ENCODE data around the gene FAM83F.

The FAM83F gene

DNA sequence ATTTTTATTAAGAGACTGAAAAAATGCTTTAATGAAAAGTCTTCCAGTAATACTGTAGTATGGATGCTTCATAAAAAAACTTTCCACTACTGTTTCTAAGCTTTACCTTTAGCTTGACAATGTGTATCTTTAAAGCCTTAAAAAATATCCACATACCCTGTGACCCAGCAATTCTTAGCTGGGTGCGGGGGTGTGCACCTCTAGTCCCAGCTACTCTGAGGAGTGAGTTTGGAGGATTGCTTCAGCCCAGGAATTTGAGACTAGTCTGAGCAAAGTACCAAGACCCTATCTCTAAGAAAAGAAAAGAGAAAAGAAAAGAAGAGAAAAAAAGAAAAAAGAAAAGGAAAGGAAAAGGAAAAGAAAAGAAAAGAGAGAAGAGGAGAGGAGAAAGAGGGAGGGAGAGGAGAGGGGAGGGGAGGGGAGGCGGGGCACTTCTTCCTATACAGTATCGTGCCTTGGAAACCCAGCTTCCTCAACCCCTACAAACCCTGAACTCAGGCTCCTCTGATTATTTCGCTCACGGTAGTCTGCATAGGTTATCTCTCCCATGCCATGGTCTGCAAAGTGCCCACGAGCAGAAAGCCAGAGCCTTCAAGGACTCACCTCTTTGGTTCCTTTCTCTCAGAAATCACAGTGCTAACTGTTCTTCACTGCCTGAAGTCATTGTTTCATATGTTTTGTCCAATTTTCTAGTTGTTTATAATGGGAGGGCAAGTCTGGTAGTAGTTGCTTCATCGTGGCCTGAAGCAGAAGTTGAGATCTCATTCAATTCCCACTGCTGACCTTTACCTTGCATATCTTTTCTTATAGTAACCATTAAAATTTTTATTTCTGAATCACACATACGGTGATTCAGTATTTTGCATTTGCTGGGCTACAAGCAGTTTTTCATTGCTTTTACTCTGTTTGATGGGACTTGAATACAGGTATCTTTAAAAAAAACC, 82.2 kb downstream of the FAM83F start:
- peak; percentile 4 for DNase-seq (ENCODE audit: extremely low read depth, low read depth)
- TF ChIP-seq, protein P1, sequence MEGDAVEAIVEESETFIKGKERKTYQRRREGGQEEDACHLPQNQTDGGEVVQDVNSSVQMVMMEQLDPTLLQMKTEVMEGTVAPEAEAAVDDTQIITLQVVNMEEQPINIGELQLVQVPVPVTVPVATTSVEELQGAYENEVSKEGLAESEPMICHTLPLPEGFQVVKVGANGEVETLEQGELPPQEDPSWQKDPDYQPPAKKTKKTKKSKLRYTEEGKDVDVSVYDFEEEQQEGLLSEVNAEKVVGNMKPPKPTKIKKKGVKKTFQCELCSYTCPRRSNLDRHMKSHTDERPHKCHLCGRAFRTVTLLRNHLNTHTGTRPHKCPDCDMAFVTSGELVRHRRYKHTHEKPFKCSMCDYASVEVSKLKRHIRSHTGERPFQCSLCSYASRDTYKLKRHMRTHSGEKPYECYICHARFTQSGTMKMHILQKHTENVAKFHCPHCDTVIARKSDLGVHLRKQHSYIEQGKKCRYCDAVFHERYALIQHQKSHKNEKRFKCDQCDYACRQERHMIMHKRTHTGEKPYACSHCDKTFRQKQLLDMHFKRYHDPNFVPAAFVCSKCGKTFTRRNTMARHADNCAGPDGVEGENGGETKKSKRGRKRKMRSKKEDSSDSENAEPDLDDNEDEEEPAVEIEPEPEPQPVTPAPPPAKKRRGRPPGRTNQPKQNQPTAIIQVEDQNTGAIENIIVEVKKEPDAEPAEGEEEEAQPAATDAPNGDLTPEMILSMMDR (IDR thresholded peaks at IDR 0.05; ENCODE audit: low read depth, low read length) = no peak

DNA sequence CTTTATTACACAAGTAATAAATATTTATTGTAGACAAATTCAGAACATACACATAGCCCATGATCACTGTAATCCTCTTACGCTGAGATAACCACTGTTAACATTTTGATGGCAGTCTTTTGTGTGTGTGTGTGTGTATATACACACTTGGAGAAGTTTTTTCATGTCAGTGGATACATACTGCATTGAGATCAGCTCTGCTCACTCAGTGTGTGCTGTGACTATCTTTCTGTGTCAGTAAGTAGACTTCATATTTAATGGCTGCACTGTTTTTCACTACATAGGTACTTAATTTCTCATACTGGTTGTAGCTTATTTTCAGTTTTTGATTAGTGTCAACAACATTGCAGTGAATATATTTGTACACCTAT, 82.9 kb downstream of the FAM83F start:
- TF ChIP-seq, protein P1 (IDR thresholded peaks at IDR 0.05; ENCODE audit: low read depth, low read length) = no peak

DNA sequence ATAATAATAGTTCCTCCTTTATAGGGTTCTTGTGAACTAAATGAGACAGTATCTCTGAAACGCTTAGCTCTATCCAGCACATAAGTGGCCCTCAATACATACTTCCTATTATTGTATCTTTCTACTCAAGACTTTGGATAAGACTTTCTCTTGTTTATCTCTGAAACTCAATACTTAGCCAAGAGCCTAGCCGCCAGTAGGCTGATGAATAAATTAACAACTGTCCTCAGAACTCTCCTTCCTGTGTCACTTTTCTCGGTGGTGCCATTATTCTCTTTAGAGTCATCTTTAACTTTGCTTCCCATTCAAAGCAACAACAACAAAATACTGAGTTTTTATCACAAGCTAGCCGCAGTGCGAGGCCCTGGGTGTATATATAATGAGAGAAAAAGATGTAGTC, 86.9 kb downstream of the FAM83F start:
- no peak for DNase-seq (ENCODE audit: extremely low read depth, low read depth)
- TF ChIP-seq, protein P1 (IDR thresholded peaks at IDR 0.05; ENCODE audit: low read depth, low read length) = no peak

More for the DNA sequence above, 82.9 kb downstream of the FAM83F start:
- DNase-seq (ENCODE audit: extremely low read depth, low read depth) = no peak

DNA sequence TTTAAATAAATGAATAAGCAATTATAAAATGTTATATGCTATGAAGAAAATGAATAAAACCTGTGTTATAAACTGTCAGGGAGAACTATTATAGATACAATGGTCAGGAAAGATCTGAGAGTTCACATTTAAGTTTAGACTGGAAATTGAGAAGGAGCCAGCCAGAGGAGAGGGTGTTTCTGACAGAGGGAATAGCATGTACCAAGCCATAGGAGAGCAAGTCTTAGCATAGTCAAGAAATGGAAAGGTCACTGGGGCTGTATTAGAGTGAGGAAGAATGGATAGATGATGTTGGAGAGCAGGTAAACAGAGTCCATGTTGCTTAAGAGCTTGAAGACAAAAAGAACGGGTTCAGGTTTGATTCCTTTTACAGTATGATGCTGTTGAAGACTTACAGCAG, 87.4 kb downstream of the FAM83F start:
- TF ChIP-seq, protein P1 (IDR thresholded peaks at IDR 0.05; ENCODE audit: low read depth, low read length) = no peak
- DNase-seq (ENCODE audit: extremely low read depth, low read depth) = no peak

DNA sequence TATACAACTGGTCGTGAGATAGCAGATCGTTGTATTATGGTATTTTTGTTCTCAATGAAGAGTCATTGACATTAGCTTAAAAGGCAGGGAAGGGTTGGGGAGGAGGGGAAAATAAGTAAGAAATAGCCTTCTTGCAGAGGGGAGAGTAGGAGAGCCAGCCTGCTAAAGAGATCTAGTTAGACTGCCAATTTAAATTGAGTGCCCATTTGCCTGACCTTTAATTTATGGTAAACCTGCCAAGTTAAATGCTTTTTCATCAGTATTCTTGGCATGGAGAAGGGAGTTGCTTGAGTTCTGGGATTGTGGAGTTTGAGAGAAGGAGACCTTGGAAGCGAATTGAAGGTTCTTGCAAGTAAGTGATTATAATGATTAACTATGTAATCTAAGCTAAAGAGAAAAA, 89.0 kb downstream of the FAM83F start:
- no peak for DNase-seq (ENCODE audit: extremely low read depth, low read depth)
- TF ChIP-seq, protein P1 (IDR thresholded peaks at IDR 0.05; ENCODE audit: low read depth, low read length) = no peak

DNA sequence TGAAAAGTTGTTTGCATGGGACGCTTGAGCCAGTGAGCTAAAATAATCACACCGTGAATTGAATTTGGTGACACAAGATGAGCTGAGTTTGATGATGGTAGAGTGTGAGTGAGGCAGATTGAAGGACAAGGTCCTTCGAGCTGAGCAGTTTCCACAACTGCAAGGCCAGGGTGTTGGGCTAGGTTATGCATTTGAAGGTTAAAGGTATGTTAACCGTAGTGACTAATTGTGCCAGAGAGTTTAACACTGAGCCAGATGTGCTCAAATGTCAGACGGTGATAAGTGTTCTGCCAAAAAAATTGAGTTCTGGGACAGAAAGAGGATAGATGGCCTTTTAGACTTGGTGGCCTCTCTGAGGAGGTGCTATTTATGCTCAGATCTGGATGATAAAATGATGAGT, 89.5 kb downstream of the FAM83F start:
- TF ChIP-seq, protein P1 (IDR thresholded peaks at IDR 0.05; ENCODE audit: low read depth, low read length) = no peak
- DNase-seq (ENCODE audit: extremely low read depth, low read depth) = no peak

DNA sequence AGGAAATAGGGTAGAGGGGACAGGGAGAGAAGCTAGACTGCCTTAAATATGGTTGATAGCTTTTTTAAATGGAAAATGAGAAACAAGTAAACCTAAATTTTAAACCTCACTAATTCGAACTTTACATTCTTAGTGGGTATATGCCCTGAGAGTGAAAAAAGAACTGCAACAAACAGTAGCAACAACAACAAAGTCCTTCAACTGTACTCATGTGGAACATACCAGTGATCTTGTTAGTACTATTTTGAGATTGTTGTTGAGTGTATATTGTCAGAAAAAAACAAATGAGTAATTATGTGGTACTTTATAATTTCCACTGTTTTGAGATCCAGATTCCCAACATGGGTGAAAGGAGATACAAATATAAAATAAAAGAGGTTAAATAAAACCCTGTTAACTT, 94.1 kb downstream of the FAM83F start:
- DNase-seq (ENCODE audit: extremely low read depth, low read depth) = no peak
- TF ChIP-seq, protein P1 (IDR thresholded peaks at IDR 0.05; ENCODE audit: low read depth, low read length) = no peak

All from AG09319 (cell line).